Activated CD8-positive, alpha-beta memory T cell treated with anti-CD3 and anti-CD28 coated beads for 1 hour (primary cell): Measurements from ENCODE around the gene TMEM178B.

Experiments used
- DNase-seq, 2 donors: peaks; one replicate each; pipeline ENCODE4 v3.0.0-alpha.2; 2020; ENCODE audit warnings: low read depth in 1 of 2; ENCODE audit errors: extremely low read depth in 1 of 2

Gene TMEM178B

DNA sequence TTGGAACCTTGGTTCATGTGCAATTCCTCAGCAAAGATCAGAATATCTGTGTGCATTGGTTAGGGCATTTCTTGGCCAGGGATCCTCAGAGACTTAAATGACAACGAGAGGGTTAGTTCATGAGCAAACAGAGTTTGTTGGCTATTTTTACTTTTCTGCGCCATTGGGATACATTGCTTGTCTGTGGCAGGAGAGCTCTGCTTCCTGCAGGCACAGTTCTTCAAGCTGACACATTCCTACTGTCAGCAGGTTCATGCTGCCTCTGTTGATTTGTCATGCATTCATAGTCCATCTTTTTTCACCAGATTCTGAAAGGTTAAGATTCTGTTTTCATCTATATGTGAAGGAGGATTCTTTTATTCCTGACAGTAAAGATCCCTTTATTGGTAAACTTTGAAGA lies 139.4 kb downstream of the TMEM178B start:
- no peak for DNase-seq

DNA sequence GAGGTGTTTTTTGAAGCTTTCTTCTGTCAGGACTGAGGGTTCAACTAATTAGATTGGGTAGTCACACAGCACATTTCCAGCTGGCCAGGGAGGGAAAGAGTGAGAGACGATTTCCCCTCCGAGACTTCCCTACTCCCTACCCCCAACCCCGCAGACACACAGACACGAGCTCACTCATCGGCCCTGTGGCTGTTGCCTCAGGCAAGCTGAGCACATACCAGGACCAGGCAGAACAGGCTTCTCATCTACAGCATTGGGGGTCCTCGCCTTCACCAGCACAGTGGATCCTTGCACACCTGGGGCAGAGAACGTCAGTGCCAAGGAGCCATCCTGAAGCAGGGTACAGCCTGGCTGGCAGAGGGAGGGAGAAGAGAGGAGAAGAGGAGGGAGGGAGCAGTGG lies 144.1 kb downstream of the TMEM178B start:
- no peak for DNase-seq

DNA sequence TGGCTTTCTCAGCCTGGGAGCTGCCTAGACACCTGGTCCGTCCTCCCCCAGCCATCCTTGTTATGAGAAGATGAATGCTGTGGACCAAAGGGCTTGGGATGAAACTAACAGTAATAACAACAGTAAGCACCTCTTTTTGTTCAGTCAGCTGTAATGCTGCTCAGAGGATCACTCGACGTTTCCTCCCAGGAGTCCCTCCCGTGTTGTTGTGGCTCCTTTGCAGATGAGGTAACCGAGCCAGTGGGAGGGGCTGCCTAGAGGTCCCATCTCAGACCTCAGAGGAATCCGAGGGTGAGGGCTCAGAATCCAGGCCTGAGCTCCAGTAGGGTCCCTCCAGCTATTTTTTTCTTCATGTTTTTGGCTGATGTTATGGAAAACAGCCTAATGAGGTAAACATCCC lies 145.1 kb downstream of the TMEM178B start:
- no peak for DNase-seq

DNA sequence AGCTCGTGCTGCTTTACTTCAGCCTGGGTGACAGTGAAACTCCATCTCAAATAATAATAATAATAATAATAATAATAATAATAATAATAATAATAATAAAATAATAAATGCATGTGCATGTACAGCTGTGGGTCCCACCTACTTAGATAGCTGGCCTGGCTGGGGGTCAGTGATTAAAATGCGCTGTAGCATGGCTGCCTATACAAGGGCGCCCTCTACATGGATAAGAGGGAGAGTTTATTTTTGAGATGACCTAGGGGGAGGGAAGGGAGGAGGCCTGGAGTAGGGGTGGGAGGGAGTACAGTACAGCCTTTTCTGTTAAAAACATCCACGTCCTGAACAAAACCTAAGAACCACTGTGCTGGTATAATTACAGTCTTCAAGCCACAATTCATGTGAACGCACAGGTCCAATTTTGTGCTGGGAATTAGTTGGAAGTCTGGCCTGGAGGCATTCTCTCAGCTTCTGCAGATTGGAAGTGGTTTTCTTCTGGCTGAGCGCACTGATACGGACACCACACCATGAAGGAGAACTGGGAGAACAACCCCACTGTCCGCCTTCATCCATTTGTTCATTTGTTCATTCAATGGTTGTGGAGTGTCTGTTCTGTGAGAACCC lies 146.5 kb downstream of the TMEM178B start:
- DNase-seq: no peak

DNA sequence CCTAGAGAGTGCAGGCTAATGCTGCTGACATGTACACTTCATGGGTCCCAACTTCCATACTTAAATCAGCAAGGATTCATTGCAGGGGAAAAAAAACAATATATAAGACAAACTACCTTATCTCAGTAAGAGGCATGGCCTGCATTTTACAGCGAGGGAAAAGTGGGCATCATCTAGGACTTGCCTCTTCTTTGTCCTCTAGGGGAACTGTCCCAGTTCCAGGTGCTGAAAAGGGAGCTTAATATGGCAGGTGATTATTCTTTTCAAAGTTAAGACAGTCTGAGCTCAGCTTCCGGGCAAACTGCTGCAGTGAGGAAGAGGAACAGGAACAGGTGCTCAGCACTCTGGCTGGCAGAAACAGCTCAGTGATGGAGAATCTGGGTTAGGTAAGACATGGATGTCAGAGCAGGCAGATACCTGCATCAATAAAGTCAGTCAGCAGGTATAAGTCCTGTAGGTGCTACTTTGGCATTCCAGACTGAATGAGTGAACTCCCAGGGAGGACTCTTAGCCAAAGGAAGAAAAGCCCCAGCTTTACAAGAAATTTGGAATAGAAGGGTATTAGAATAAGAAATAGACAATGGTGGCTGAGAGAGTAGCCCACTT lies 147.2 kb downstream of the TMEM178B start:
- no peak for DNase-seq

DNA sequence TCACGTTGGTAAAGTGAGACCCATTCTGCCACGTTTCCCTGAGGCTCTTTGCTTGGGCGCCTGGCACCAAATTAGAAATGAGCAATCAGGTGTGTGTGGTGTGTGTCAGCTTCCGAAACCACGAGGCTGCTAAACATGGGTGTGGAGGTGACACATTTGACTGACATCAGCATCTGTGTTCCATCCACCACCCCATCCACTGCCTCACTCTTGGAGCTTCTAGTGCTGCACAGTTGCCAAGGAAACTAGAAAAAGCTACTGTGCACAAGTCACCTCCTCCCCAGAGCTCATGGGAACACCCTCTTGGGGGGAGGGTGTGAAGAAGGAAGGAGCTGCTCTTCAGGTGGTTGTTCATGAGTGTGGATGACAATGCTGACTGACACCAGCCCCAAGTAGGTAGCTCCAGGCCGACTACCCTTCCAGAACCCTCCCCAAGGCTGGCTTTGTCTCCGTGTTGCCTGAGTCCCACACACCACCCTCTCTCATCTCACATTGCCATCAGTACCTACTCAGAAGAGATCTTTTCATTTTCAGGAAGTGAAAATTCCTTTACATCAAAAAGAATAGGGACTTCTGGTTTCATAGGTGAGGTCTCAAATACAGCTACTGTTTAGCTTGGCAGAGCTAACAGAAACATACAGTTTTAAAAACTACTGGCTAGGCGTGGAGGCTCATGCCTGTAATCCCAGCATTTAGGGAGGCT lies 152.2 kb downstream of the TMEM178B start:
- DNase-seq: no peak

DNA sequence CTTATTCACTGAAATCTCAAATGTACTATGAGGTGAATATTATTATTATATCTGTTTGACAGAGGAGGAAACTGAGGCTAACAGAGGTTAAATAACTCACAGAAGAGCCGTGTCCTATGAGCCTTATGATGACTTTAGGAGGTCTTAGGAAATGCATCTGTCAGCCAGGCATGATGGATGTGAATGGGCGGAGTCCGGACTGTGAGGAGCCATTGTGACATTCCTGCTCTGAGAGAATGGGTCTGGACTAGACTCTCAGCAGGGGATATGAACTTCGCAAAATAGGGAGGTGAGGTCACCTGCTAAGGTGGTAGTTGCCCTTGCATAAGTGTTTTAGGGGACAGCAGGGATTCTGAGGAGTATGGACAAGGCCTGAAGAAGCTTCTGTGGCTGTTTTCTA lies 153.6 kb downstream of the TMEM178B start:
- no peak for DNase-seq

DNA sequence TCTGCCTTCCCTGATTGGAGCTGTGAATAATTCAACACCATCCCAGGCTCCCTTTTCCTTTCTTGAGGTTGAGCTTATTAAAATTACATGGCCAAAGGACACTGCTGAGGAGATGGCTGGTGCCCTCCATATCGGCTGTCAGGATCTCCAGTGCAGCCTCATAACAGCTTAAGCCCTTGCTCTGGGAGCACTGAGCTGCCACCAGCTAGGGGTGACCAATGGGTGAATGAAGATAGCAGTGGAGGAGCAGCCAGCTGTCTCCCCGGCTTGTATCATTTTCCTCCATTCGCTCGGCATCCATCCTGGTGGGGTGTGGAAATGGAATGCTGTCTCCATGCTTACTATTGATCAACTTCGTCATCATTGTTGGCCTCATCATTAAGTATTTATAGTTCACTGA lies 154.6 kb downstream of the TMEM178B start:
- no peak for DNase-seq

DNA sequence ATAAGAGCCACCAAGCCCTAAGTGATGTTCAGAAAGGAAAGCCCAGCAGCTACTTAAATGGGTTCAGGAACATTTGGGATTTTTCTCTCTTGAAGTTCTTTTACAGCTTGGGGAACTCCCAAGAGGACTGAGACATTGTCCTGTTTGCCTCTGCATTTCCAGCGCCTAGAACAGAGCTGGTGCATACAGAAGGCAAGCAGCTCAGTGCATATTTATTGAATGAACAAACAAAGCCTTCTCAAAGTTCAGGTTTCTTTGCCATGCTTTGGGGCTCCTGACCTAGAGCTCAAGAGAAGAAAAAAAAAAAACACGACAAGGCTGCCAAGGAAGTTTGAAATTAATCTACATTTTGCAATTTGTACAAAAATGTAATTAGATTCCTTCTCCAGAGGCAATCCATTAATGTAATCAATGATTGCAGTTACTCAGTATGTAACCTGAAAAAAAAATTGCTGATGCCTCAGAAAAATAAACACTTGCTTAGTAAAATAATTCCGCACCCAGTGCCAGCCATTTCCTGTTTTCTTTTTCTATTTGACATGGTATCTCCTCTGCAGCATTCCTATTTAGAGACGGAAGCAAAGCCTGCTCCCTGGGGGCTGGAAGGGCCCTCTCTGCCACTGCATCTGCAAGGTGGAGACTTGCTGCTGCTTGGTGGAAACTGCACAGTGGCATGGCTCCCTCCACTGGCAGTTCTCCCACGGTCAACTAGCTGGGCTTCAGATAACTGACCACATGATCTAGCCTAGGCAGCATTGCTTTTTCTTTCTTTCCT lies 157.3 kb downstream of the TMEM178B start:
- no peak for DNase-seq

DNA sequence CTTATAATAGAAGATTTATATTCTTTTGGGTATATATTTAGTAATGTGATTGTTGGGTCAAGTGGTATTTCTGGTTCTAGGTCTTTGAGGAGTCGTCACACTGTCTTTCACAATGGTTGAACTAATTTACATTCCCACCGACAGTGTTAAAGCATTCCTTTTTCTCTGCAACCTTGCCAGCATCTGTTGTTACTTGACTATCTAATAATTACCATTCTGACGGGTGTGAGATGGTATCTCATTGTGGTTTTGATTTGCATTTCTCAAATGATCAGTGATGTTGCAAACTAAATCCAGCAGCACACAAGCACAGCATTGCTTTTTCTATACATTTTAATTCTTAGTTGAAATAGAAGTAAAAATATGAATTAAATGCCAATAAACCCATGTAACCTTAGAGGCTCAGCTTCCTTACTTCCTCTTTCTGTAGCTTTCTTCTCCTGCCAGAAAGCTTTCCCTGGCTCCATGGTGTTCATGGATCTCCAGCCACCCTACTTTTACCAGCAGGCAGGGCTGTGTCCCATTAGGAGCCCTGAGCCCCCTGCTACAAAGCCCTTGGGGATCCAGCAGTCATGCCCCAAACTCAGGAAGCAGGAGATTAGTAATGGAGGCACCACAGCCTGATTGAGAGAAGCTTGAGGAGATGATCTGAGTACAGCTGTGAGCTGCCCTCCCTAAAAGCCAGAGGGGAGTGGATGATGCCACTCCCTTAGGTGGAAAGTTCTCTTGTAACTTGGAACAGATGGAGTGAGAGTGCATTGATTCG lies 158.6 kb downstream of the TMEM178B start:
- no peak for DNase-seq

DNA sequence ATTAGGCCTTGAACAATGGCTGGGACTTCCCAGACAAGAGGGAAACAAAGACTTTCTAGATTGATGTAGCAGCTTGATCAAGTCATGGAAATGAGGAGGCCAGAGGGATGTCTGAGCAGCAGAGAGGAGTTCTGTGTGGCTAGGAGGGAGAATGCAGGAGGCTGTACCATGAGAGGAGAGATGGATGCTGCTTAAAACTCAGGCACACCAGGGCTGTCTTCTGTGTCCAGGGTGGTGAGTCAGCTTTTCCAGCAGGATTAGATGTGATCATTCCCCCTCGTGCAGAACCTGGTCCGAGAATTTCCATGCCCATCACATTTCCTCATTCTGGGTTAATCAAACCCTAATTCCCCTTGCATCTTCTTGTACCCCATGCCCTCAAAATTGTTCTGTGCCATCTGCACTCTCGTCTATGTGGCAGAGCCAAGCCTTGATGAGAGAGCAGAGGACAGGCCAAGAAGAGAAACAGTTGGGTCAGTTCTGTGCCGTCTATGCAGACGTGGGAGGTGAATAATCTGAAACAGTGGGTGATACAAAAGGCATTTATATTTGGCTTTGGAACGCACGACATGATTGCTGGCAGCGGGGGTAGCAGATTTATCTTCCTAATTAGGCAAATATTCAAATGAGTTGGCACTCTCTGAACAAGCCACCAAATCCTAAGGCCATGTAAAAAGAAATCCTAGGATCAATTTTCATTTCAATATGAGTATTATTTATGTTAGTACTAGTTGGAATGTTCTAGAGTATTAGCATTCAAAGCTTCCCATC lies 160.7 kb downstream of the TMEM178B start:
- DNase-seq: no peak

DNA sequence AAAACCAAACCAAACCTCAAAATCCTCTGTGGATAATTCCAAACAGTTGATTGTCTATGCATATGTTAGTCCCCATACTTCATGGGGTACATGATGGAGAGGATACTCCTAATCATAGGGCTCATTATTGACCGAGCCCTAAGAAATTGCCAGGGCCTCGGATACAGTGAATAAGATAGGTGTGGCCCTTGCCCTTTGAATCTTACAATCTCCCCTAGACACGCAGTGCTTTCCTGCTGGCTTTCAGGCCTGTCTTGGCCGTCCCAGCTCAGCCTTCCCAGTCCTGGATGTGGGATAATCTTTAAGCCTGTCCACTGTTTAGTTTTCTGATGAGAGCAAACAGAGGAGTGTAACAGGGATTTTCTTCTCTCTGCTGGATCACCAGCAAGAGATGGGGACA lies 161.8 kb downstream of the TMEM178B start:
- DNase-seq: no peak

DNA sequence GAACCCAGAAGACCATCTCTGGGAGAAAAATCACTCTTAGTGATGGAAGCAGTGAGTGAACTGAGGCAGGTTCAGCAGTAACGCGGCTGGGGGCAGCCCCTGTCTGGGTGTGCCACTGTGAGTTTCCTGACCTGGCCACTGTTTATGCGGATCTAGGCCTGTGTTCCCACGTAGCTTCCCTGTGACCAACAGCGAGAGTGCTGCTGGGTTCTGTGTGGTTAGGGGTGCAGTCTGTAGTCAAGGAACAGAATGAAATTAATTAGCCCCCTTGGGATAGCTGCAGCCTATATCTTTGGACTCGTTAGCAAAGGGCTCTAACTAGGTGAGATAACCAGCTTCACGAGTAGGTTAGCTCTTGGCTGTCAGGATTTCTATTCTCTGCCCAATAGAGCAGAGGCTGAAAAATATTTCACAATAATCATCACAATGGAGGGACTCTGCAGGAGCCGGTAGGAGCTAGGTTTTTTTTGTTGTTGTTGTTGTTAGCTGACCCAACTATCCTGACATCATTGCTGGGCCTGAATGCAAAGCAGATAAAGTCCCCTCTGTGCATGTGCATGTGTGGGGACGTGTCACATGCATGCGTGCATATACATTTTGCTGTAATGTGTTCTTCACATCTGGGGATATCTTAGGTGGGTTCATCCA lies 164.9 kb downstream of the TMEM178B start:
- DNase-seq: no peak

DNA sequence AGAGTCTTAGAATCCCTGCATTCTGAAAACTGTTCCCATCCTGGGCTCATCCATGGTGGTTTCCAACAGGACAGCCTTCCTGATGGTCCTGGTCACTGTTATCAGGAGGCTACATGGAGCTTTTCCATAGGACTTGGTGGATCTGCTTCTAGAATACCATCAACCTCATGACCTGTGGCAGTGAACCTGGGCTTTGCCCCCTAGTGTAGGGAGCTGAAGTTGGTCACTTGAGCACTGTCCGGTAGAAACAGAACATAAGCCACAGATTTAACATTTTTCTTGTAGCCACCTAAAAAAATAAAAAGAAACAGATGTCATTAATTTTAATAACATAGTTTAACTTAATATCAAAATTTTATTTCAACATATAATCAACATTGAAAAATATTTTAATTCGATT lies 165.8 kb downstream of the TMEM178B start:
- no peak for DNase-seq

DNA sequence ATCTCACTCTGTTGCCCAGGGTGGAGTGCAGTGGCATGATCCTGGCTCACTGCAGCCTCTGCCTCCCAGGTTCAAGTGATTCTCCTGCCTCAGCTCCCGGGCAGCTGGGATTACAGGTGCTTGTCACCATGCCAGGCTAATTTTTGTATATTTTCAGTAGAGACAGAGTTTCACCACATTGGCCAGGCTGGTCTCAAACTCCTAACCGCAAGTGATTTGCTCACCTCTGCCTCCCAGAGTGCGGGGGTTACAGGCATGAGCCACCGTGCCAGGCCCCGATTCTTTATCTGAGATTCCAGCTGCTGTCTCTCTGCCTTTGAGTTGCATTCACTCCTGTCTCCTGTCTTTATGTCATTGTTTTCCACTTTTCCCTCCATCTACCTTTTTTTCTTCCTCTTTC lies 168.7 kb downstream of the TMEM178B start:
- no peak for DNase-seq

DNA sequence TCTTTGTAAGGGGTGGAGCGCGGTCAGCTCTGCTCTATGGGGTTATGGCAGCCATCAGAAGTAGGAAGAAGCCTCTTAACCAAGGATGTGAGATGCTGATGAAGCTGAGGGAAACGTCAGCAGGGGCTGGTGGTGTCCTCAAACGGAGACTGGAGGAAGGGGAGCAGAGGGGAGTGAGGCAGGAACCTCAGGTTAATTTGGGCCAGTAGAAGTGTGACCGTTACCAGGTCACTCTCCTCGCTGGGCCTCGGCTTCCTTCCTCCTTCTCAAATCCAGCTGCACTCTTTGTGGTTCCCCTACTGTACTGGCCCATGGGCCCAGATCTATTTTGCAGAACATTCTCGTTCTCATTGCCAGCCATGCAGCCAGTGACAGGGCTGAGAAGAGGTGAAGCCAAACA lies 169.5 kb downstream of the TMEM178B start:
- no peak for DNase-seq

DNA sequence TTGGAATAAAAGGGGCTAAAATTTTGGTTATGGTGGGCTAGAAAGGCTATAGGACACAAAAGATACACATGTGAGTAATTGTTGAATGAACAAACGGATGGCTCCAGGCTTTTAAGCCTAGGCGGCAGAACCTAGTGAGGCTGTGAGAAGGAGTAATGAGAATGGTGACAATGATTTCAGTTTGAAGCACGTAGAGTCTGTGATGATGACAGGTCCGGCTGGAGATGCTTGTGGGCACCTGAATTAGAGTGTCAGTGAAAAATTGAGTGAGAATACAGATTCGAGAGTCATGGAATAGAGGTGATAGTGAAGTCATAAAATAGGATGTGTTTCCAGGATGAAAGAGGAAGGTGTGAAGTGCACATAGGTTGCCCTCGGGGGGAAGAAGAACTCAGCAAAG lies 170.6 kb downstream of the TMEM178B start:
- no peak for DNase-seq

DNA sequence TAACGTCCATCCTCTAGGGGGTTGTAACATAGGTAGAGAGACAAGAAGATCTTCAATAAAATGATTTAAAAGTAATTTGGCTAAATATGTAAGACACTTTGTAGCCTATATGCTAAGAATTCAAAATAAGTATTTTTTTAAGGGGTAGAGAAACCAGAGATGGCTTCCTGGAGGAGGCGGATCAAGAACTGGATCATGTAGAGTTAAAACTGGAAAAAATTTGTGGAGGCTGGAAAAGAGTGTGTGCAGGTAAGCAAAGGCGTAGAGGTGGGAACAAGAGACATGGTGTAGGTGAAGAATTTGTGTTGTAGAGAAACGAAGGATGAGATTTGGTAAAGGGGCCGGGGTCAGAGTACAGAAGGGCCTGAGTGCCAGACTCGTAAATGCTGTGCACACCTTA lies 172.6 kb downstream of the TMEM178B start:
- no peak for DNase-seq

DNA sequence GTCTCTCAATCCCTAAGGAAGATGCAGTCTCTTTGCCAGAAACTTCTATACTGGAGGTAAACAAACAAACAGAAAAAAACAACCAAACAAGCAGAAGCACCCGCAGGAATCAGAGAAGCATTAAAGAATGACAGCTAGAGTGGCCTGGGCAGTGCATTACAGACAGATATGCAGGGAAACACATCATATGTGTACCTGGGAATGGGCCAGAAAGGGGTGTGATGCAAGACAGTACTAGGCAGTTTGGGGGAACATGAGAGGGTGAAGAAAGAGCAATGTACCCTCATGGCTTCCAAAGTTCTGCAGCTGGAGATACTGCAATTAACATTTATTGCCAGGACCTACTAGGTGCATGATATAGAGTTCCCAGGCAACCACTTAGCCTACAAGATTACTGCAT lies 177.3 kb downstream of the TMEM178B start:
- DNase-seq: no peak

DNA sequence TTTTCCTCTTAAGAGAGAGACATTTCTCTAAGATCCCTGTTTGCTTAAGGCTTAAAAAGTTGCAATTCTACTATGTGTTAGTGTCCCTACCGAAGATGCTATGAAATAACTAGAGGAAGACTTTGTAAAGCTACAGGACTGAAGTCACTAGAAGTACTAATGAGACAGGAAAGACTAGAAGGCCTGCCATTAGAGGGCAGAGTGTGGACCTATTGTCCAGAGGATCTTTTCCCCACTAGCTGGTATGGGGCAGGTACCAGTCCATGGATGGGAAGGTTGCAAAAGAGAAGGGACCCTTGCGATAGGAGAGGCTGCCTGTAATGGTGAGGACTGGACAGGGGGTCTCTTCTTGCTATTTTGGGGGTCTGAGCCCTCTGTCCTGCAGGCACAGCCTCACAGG lies 178.1 kb downstream of the TMEM178B start:
- no peak for DNase-seq
